ENCODE measurements around the gene ANO1.

ANO1 gene

DNA sequence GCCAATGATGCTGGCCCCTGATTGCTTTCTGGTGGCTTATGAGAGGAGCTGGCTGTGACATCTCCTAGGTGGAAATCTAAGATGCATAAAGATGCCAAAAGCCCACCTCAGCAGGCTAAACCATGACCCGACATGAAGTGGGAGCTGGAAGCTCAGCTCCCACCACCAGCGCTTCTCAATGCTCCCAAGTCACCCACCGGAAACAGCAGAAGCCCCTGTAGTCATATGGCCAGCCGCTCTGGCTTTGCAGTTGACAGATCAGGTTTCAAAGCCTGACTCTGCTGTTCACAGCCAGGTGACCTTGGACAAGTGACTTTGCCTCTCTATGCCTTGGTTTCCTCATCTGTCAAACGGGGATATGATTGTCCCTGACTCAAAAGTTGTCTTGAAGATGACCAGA lies 29.1 kb upstream of the ANO1 start:
- no peak overlapping the region for H3K4me3 ChIP-seq (ENCODE audit: low read depth, low read length)

- H3K4me3 ChIP-seq (ENCODE audit: low read depth, low read length): no peak overlapping the region
Observed at GRCh38 chr11:70050243-70050642, 27.9 kb upstream of the ANO1 start.

DNA sequence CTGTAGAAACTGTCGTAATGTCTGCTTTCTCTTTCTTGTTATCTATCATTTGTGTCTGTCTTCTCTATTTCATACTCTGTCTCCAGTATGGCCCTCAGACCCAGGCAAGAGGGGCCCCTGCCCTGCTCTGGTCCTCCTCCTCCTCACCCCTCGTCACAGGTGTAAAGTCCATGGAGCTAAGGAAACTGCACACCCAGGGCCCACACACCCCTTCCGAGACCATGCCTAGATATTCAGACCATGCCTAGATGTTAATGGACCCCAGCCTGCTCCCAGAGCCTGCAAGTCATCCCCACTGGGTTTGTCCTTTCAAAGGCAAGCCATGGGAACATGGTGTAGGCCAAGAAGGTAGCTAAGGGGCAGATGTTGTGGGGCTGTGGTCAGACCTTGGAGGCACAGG lies 24.1 kb upstream of the ANO1 start:
- no peak overlapping the region for H3K4me3 ChIP-seq (ENCODE audit: low read depth, low read length)

DNA sequence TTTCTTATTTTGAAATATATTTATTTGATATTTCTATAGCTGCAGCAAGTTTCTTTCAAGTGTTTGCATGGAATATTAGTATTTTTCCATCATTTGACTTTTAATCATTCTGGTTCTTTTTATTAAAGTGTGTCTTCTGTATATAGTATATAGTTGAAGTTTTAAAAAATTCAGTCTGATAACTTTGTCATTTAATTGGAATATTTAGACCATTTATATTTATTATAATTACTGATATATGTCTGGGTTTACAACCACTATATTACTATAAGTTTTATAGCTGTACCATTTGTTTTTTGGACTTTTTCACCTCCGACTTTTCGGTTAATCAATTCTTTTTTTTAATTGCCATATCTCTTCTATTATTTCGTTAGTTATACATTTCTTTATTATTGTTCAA lies 22.7 kb upstream of the ANO1 start:
- no peak overlapping the region for H3K4me3 ChIP-seq (ENCODE audit: low read depth, low read length)

DNA sequence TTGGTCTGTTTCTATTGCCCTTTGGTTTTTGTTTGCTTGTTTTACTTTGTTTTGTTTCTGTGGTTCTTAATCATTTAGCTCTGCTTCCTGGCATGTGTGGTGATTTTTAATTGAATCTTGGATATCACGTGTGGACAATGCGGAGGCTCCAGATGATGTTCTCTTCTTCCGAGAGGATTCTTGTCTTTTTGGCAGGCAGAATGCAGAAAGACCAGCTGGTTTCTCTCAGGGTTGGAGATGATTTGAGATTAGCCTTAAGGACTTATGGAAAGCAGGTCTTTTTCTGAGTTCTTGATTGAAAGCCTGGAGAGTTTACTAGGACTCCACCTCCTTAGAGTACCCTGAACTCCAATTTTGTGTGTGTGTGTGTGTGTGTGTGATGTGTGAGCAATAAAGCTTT lies 21.0 kb upstream of the ANO1 start:
- H3K4me3 ChIP-seq (ENCODE audit: low read depth, low read length): no peak overlapping the region

DNA sequence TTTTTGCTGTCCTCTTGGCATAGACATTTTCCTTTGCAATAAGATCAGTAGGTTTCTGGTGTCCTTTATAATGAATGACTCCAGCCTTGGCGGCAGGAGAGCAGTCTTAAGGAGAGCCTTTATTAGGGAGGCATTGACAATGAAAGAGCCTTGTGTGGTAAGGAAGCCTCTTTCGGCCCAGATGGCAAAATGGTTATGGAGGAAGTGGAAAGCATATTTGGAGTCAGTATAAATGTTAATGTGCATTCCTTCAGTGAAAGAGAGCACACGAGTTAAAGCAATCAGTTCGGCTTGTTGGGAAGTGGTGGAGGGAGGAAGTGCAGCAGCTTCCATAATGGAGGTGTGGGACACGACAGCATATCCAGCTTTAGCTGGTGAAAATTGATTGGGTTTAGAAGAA lies 18.1 kb upstream of the ANO1 start:
- no peak overlapping the region for H3K4me3 ChIP-seq (ENCODE audit: low read depth, low read length)

GRCh38 chr11:70060611-70061293 lies 17.4 kb upstream of the ANO1 start:
- H3K4me3 ChIP-seq (ENCODE audit: low read depth, low read length): no peak overlapping the region

- H3K4me3 ChIP-seq (ENCODE audit: low read depth, low read length): no peak overlapping the region
Observed at GRCh38 chr11:70061734-70062133, 16.4 kb upstream of the ANO1 start.

DNA sequence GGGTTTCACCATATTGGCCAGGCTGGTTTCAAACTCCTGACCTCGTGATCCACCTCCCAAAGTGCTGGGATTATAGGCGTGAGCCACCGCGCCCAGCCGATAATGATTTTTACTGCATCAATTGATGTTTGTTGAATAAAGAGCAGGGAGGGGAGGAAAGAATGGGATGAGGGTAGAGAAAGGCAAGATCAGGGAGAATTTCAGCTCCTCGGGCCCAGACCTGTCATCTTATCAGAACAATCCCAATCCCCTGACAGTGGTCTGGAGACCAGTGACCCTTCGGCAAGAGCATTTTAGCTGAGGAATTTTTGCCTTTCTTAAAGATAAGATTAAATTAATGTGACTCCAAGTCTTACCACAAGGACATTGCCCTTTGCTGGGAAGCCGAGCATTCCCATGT lies 15.0 kb upstream of the ANO1 start:
- H3K4me3 ChIP-seq (ENCODE audit: low read depth, low read length): no peak overlapping the region

DNA sequence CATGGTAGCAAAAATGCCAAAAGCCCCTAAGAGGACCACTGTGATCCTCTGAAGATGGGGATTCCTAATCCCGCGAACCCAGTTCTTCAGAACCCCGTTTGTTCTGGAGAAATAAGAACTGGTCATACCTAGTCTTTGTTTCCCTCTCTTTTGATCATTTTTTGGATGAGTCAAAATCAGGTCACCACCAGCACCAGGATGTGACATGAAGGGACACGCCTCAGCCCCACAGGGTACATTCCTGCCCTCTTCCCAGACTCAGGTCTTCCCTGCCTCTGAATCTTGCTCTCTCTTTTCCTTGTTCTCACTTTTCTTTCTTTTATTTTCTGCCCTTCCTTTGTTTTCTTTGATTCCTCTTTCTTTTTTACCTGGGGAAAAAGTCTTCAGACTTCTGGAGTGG lies 14.6 kb upstream of the ANO1 start:
- H3K4me3 ChIP-seq (ENCODE audit: low read depth, low read length): no peak overlapping the region

DNA sequence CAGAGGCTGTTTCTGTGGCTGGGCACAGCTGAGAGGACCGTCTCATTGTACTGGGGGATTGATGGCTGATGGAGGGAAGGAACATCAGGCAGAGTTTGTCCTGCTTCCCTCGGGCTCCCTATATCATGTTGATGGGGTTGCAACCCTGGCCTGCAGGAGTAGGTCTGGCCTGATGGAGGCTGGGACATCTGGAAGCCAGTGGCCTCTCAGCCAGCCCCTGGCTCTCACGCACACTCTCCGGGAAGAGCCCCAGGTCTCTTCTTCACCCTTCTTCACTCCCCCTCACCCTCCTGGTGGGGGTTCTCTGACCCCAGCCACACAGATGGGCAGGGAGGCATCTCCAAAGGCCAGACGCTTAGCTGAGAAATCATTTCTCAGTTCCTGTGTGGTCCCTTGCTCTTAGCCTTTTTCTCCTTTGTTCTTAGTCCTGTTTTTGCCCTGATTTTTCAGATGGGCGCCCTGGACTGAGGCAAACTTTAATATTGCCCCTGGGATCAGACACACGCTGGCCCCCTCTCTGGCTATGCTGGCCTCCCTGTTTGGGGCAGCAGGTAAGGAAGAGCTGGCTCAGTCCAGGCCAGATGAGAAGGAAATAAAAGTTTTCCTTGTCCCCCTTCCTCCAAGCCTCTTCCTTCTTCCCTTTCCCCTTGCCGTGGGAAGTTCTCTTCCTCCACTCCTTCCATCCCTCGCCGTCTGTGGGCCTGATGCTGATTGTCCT lies 13.9 kb upstream of the ANO1 start:
- H3K4me3 ChIP-seq (ENCODE audit: low read depth, low read length): no peak overlapping the region

DNA sequence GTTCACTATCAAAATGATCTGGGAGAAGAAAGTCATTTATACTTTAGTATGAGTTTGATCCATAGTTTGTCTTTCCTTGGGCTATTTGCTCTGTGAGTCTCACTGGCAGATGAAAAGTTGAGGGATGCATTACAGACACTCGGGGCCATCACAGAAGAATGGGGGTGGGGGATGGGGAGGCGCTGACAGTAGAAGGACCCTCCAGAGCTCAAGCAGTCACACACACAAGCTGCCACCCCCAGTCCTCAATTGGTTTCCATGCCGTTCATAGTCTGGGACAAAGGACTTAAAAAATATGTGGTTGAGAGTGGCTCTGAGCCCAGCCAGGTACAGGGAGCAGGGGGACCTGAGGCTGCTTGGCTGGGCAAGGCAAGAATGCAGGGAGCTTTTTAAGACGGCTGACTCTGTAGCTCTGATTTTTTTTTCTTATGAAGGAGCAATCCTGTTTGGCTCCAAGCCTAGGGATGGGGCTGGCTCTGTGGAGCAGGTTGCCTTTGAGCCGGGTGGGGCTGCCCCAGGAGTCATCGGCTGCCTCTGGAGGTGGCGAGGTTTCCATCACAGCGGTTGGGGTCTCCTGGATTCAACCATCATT lies 13.3 kb upstream of the ANO1 start:
- no peak overlapping the region for H3K4me3 ChIP-seq (ENCODE audit: low read depth, low read length)

GRCh38 chr11:70065318-70066135 lies 12.6 kb upstream of the ANO1 start:
- H3K4me3 ChIP-seq (ENCODE audit: low read depth, low read length): no peak overlapping the region

GRCh38 chr11:70066136-70066520 lies 12.0 kb upstream of the ANO1 start:
- no peak overlapping the region for H3K4me3 ChIP-seq (ENCODE audit: low read depth, low read length)

DNA sequence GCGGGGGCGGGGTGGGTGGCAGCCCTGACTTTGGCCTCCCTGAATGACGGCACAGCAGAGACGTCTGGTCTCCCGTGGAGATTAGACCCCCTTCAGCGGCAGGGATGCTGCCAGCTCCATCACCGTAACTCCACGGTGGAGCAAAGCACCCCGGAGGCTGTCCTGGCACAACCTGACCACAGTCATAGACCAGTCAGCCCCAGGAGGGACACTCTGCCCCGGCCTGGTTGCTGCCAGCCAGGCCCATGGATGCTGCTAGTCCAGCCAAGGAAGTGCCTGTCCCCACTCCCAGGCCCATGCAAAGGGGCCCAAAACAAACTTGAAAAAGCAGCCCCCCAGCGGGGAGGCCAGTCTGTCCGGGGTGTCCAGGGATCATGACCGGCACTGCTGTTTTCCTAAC lies 11.5 kb upstream of the ANO1 start:
- no peak overlapping the region for H3K4me3 ChIP-seq (ENCODE audit: low read depth, low read length)

DNA sequence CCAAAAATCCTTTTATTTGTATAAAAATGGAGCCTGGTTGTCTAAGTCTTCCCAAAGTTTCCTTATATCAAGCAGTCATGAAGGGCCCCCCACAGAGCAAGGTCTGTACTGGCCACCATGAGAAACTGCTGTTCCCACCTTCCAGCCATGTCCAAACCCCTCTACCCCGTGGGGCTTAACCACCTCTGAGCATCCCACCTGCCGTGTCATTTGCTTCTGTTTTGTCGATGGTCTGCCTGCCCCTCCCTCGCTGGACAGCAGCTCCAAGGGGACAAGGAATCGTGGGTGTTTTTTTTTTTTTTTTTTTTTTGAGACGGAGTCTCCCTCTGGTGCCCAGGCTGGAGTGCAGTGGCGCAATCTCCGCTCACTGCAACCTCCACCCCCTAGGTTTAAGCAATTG lies 11.1 kb upstream of the ANO1 start:
- H3K4me3 ChIP-seq (ENCODE audit: low read depth, low read length): no peak overlapping the region

DNA sequence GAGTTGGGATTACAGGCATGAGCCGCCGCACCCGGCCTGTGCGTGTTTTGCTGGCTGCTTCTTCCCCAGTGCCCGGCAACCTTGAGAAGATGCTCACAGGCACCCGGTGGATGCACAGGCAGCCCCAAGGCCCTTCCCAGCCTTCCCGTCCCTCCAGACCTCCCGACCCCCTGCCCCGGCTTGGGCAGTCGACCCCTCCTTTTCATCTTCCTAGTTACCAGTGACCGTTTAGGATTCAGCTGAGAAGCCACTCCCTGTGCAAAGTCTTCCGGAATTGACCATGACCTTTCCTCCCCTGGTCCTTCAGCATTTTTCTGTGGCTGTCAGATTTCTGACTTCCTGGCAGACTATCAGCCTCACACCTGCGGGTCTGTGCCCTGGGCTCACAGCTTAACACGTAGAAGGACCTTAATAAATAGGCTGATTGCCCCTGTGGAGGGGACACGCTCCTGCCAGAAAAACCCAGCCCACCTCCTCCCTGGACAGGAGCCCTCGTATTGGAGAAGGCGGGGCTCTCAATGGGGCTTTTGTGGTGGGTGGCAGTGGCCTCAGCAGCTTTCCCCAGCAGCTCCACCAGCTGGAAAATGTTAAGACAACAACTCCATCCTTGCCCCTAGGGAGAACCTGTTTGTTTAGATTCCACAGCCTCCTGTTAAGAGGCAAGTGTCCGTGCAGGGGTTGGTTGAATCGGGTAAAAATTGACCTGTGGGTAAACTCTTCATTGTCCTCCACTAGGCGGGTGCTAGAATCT lies 10.4 kb upstream of the ANO1 start:
- no peak overlapping the region for H3K4me3 ChIP-seq (ENCODE audit: low read depth, low read length)

- no peak overlapping the region for H3K4me3 ChIP-seq (ENCODE audit: low read depth, low read length)
Observed at GRCh38 chr11:70068345-70068744, 9.8 kb upstream of the ANO1 start.

GRCh38 chr11:70068950-70069349 lies 9.2 kb upstream of the ANO1 start:
- no peak overlapping the region for H3K4me3 ChIP-seq (ENCODE audit: low read depth, low read length)

DNA sequence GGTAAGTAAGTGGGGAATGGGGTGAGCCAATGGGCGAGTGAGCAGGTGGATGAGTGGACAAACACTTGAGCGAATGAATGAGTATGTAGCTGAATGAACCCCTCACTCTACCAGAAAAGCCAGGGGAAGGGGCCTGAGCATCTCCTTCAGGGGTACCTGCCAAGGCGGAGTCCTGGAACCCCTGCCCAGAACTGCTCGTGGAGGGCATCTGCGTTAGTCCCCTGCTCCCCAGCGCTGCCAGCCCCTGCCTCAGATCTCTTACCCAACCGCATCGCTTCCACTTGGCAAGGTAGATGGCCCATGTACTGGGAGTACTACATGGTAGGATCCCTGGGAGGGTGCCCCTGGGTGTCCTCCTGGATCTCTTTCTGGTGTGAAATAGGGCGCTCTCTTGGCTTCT lies 7.4 kb upstream of the ANO1 start:
- H3K4me3 ChIP-seq (ENCODE audit: low read depth, low read length): no peak overlapping the region

DNA sequence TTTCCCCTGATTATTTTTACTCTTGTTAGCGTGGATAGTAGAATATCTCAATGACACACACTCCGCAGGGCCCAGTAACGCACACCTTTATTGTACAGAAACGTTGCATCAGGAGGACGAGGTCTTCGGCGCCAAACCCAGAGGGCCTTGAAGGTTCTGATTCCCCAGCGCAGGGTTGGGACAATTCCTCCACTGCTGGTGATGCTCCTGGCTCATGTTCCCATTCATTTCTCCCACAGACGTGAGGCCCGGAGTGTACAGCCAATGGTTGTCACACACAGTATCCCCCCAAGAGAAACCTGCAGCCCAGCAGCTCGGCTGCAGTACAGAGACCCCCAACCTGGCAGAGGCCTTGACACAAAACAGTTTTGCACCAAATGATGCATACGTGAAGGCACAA lies 6.1 kb upstream of the ANO1 start:
- no peak overlapping the region for H3K4me3 ChIP-seq (ENCODE audit: low read depth, low read length)
